K562 (cell line): ENCODE results near the gene TPGS2. TPM values are rescaled to one million over a fixed set of nuclear protein-coding genes. Genes with fewer than 3 reads are reported as not detected.

Experiments
- CSDE1 ChIP-seq, 2 experiments: fragments of 450-650 bp; IDR thresholded peaks; 2 replicates each; pipeline ENCODE4 v1.6.1; 2016; ENCODE audit warnings: mild to moderate bottlenecking in 1 of 2
- CTBP1 ChIP-seq: fragments of 450-650 bp; IDR thresholded peaks from 2 replicates; pipeline ENCODE4 v1.6.1; 2016; ENCODE audit warnings: borderline replicate concordance
- ETV5 ChIP-seq: sonication (generic); formaldehyde crosslinking; IDR thresholded peaks from 2 replicates; pipeline ENCODE4 v1.4.0; 2020; ENCODE audit warnings: low read depth, mild to moderate bottlenecking, missing genetic modification reagents
- GATAD2B ChIP-seq: fragments of 450-650 bp; IDR thresholded peaks from 2 replicates; pipeline ENCODE4 v1.6.1; 2017; ENCODE audit warnings: mild to moderate bottlenecking, borderline replicate concordance
- HIVEP1 ChIP-seq: fragments of 250-450 bp; sonication (Bioruptor Pico); IDR thresholded peaks from 2 replicates; pipeline ENCODE4 v1.4.0; 2020; ENCODE audit warnings: mild to moderate bottlenecking
- HMGXB4 ChIP-seq: sonication (generic); formaldehyde crosslinking; IDR thresholded peaks from 2 replicates; pipeline ENCODE4 v1.8.1; 2023; ENCODE audit warnings: mild to moderate bottlenecking, missing genetic modification reagents
- ILF3 ChIP-seq: fragments of 450-650 bp; IDR thresholded peaks from 2 replicates; pipeline ENCODE4 v1.6.1; 2018; ENCODE audit warnings: antibody characterized with exemption, mild to moderate bottlenecking, moderate library complexity, borderline replicate concordance
- POLR2B ChIP-seq: fragments of 450-650 bp; IDR thresholded peaks from 2 replicates; pipeline ENCODE4 v1.6.1; 2018; ENCODE audit warnings: low read depth; ENCODE audit not compliant: partially characterized antibody
- PPARD ChIP-seq: fragments of 250-450 bp; sonication (Bioruptor Pico); IDR thresholded peaks from 2 replicates; pipeline ENCODE4 v1.8.0; 2022; ENCODE audit warnings: inconsistent platforms, mild to moderate bottlenecking, moderate library complexity
- SIN3B ChIP-seq: fragments of 450-650 bp; IDR thresholded peaks from 2 replicates; pipeline ENCODE4 v1.6.1; 2017; ENCODE audit warnings: low read depth, mild to moderate bottlenecking, moderate library complexity
- SMAD2 ChIP-seq: fragments of 150-350 bp; IDR thresholded peaks from 2 replicates; pipeline ENCODE4 v1.6.1; 2014; ENCODE audit warnings: low read depth, mild to moderate bottlenecking, low read length
- STAT5A ChIP-seq: IDR thresholded peaks from 2 replicates; pipeline ENCODE4 v1.6.1; 2012; ENCODE audit warnings: low read length, inconsistent platforms, borderline replicate concordance
- THRB ChIP-seq: fragments of 450-650 bp; formaldehyde crosslinking; conservative IDR thresholded peaks from 2 replicates; pipeline ENCODE4 v1.4.0; 2022; ENCODE audit warnings: mild to moderate bottlenecking, missing genetic modification characterization
- ZBTB26 ChIP-seq: fragments of 450-650 bp; formaldehyde crosslinking; IDR thresholded peaks from 2 replicates; pipeline ENCODE4 v1.4.0; 2022; ENCODE audit warnings: missing genetic modification characterization
- ZFP30 ChIP-seq: fragments of 250-450 bp; sonication (Bioruptor Pico); IDR thresholded peaks from 2 replicates; pipeline ENCODE4 v1.8.0; 2022; ENCODE audit warnings: moderate library complexity, mild to moderate bottlenecking, inconsistent platforms, borderline replicate concordance
- ZNF217 ChIP-seq: sonication (generic); formaldehyde crosslinking; IDR thresholded peaks from 2 replicates; pipeline ENCODE4 v1.8.0; 2022; ENCODE audit warnings: mild to moderate bottlenecking, missing genetic modification reagents
- ZNF263 ChIP-seq: sonication (generic); formaldehyde crosslinking; IDR thresholded peaks from 2 replicates; pipeline ENCODE4 v1.8.0; 2022; ENCODE audit warnings: mild to moderate bottlenecking, missing genetic modification reagents, borderline replicate concordance
- ZNF507 ChIP-seq: conservative IDR thresholded peaks from 2 replicates; pipeline ENCODE4 v1.6.1; 2017; ENCODE audit warnings: missing genetic modification characterization, missing compliant biosample characterization
- ZNF586 ChIP-seq: fragments of 450-650 bp; formaldehyde crosslinking; conservative IDR thresholded peaks from 2 replicates; pipeline ENCODE4 v1.4.0; 2020; ENCODE audit warnings: mild to moderate bottlenecking, moderate library complexity
- ZNF639 ChIP-seq, 2 experiments: fragments of 200-800 bp in 1 of 2; sonication (Bioruptor generic) in 1 of 2; sonication (generic) in 1 of 2; formaldehyde crosslinking in 1 of 2; IDR thresholded peaks in 1 of 2; conservative IDR thresholded peaks in 1 of 2; 2 replicates each; pipeline versions ENCODE4 v1.5.0 to v1.6.1; 2016 to 2020; ENCODE audit warnings: missing compliant biosample characterization in 1 of 2, missing genetic modification characterization in 1 of 2, missing genetic modification reagents in 1 of 2
- ZNF766 ChIP-seq: fragments of 200-800 bp; sonication (Bioruptor generic); conservative IDR thresholded peaks from 2 replicates; pipeline ENCODE4 v1.6.1; 2016; ENCODE audit warnings: missing genetic modification characterization, missing compliant biosample characterization
- polyA plus RNA-seq, 8 experiments: library from polyadenylated mRNA; depleted of rRNA in 4 of 8; stranded (reverse) in 5 of 8; unstranded in 3 of 8; fragments of >200 nt; fragmentation: Nextera tagmentation in 2 of 8; fragmentation: Illumina TruSeq in 1 of 8; extraction: Ambion mirVana in 2 of 8; extraction: Trizol in 1 of 8; gene quantifications; 2 replicates each; pipeline versions ENCODE4 v1.2.1 to v1.2.3, GENCODE V29; 2011 to 2014; ENCODE audit warnings: inconsistent platforms in 1 of 8, missing spikeins in 1 of 8
- total RNA-seq, 7 experiments: library from RNA; depleted of rRNA in 6 of 7; stranded (reverse); fragments of >200 nt in 6 of 7; fragmentation: Illumina TruSeq in 2 of 7; extraction: Trizol in 2 of 7; gene quantifications; 2 replicates each; pipeline versions ENCODE4 v1.2.1 to v1.2.3, GENCODE V29; 2011 to 2021; ENCODE audit warnings: low replicate concordance in 1 of 7
- TF ChIP-seq, protein P1 (sequence below): fragments of 250-450 bp; sonication (Bioruptor Pico); IDR thresholded peaks from 2 replicates; pipeline ENCODE4 v1.8.0; 2022; ENCODE audit warnings: moderate library complexity, mild to moderate bottlenecking, inconsistent platforms

TPGS2 gene
- total and polyA plus RNA-seq, 9 of the 15 experiments (the other 6 are each of a cell fraction or from before 2014, with no cell fraction given): 94.2 to 449 (median 134) TPM

- TF ChIP-seq CSDE1 (IDR thresholded peaks at IDR 0.05) (no peak), ZNF639 (CRISPR knock-in tag; conservative IDR thresholded peaks at IDR 0.05 in 1 of 2, IDR thresholded peaks at IDR 0.05 in 1 of 2) (peak in 1 of 2 experiments; percentile 96; a peak in 2 of 4 replicates), THRB (CRISPR knock-in tag) (0 out of 2 replicates have a peak, but pooled peaks have one; percentile 58), HIVEP1 (CRISPR knock-in tag) (no peak), ZBTB26 (peak; percentile 49; the same call in 1 of the 2 replicates), ETV5 (CRISPR knock-in tag) (peak; percentile 31; the same call in 1 of the 2 replicates), ZNF263 (CRISPR knock-in tag) (peak; percentile 91), ZFP30 (no peak), SMAD2 (no peak), ILF3 (peak; percentile 86; the same call in 1 of the 2 replicates), SIN3B (peak; percentile 43), GATAD2B (peak; percentile 90), PPARD (no peak), POLR2B (peak; percentile 72), ZNF507 (tag) (no peak), HMGXB4 (CRISPR knock-in tag) (peak; percentile 82; the same call in 1 of the 2 replicates), STAT5A (no peak), CTBP1 (peak; percentile 94), ZNF586 (CRISPR knock-in tag) (no peak), ZNF217 (CRISPR knock-in tag) (no peak), ZNF766 (CRISPR knock-in tag) (0 out of 2 replicates have a peak, but pooled peaks have one; percentile 51)
- TF ChIP-seq, protein P1, sequence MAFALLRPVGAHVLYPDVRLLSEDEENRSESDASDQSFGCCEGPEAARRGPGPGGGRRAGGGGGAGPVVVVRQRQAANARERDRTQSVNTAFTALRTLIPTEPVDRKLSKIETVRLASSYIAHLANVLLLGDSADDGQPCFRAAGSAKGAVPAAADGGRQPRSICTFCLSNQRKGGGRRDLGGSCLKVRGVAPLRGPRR: 0 out of 2 replicates have a peak, but pooled peaks have one; percentile 15
These were observed at the start of gene TPGS2, which contains the start of gene KIAA1328 (continued) for GRCh38 chr18:36828630-36829361.
